HG02943 (cell line): ENCODE results near the gene APELA.
"Not testable (repeated sequence)": the region's sequence is repeated elsewhere in the genome, so short reads cannot be mapped to it uniquely, and the experiment has no call there.

Experiments used
- ATAC-seq: cut with Tn5 transposase; IDR thresholded peaks from one replicate; pipeline ENCODE4 v1.9.1; 2021; ENCODE audit warnings: mild to moderate bottlenecking, low read depth, moderate library complexity; ENCODE audit not compliant: unreplicated experiment

APELA gene, protein sequence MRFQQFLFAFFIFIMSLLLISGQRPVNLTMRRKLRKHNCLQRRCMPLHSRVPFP

DNA sequence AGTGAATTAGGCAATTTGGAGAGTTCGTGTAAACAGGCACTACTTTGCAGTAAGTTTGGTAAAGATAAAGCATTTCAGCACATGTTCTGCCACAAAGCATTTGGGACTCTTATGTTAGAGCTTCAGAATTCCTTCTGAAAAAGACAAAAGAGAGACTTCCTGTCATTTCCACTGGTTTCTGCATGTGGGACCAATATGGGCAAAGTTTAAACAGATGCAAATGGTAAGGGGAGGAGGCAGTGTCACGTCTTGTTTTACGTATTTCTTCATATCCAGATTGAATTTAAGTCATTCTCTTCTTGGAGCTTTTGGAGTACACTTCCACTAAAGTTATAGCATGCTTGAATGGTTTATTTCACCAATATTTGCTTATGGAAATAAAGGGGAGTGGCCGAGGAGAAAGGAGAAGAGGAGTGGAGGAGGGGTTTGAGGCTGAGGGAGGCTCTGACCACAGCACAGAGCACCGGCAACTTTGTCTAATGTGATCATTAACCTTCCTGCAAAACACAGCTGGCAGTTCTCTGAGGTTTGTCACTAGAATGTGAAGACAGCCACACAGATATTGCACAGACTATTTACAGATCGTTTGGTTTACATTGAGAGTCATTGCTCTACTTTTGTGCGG, at the start of gene APELA:
TSS of gene APELA (plus strand) at position 479 of the 625 bp plus-strand sequence. CDS start 154 bp downstream, outside the sequence.
- peak; percentile 100 for ATAC-seq

DNA sequence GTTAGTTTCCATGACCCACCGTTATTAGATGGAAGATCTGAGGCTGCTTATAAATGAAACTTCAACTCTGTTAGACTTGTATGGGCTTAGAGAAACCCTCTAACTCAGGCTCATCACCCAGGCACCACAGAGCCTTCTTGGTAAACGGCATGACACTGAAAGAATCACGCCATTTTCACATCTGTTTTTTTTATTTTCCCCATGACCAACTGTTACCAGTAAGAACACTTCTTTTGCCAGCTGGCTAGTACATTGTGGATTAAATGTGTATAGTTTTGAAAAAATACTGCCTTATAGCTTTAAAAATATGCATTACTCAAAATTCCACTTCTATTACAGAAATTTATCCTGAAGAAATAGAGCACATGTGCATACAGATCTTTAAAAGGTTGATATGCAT, 48.0 kb upstream of the APELA start:
- no peak for ATAC-seq

DNA sequence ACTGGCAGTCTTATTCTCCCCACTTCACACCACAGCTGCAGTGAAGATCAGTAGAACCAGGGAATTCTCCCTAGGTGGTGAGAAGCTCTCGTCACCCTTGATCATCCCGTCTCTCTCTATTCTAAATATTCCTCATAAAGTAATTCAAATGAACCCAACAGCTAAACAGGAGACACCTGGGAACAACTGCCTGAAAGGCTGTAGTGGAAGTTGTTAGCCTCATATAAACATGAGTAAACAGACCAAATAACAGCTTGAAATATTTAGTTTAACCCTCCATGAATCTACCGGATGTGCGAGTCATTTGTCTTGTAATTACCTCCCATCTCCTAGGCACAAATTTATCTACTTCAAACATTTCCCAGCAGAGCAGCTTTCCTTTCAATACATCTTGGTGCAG, 30.4 kb upstream of the APELA start:
- ATAC-seq = no peak

DNA sequence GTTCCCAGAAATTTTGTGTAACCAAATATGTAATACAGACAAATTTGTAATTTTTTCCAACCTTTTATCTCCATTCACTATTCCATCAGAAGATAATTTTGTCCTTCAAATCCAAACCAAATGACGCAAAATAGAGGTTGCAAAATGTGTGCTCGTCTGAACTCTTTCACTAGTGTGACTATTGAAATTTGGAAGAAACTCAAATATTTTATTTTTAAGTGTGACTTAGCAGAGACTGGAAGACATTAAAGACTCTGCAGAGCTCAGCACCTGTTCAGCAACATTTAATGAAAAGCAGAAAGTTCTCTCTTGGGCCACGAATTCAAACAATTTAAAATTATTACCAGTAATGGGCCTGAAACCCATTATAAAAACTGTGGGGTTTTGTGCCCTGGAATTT, 30.0 kb upstream of the APELA start:
- no peak for ATAC-seq

DNA sequence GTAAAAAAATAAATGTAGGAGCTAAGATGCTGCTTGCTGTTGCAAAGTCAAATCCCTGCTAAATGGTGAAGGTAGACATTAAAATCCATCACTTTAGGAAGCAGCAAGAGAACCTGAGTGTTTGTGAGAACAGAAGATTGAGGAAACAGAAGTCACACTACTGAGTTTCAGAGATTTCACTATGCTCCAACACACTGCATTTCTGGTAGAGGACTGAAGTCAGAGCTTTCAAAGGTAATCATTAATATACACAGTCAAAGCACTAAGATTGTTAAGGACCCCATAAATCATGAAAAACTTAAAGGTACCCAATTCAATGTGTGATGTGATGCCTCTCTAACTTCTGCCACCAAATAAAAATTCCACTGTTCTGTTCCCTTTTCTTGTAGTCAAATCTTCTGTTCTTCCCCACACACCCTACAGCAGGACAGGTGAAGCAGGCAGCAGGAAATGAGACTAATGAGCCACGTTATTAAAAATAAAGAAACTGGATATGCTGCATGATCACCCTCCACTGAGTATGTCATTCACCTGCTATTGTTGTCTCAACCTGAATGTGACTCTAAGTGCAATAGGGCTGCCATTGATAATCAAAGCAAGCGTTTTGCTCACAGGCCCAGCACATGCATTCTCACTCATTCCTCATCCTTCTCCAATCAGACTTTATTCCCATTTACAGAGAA, 28.9 kb upstream of the APELA start:
- ATAC-seq = peak; percentile 81

DNA sequence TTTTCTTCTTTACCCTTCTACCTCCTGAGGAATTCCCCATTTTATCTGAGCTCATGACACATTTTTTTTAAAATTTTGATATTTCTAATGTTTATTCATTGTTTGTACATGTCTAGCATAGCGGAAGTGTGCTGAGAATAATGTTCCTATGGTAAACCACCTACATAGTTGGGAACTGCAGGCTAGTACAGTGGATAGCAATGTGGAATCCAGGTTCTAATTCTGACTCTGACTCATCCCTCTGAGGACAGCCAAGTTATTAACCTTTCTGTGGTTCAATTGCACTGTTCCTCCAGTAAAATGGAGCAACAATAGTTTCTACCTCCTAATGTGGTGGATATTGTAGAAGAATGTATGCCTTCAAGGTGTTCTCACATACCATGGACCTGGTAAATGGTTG, 20.6 kb upstream of the APELA start:
- no peak for ATAC-seq

DNA sequence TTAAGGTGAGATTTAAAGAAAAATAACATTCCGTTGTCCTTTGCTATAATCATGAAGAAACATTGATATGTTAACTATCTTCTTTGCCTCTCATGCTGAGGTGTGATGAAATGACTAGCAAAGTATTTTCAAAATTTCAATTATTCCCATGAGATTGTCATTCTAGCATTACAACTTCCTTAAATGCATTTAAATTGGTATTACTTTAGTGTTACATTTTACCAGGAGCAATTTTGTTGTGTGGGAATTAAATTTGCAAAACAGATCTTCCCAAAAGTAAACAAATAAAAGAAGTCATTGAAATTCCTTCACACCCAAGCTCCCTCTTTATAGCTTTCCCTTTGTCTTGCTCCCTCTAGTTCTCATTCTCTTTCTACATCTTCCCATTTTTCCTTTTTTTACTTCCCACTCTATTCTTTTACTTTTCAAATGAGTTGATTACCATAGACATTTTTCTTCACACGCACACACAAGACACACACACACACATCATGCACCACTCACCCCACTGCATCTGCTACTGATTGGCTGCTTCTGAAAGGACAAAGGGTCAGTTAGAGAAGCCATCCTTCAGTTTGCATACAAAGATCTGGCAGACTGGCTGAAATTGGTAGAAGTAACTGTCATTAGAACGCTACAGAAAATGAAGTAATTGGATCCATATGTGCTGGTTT, 10.0 kb upstream of the APELA start:
- ATAC-seq = no peak

DNA sequence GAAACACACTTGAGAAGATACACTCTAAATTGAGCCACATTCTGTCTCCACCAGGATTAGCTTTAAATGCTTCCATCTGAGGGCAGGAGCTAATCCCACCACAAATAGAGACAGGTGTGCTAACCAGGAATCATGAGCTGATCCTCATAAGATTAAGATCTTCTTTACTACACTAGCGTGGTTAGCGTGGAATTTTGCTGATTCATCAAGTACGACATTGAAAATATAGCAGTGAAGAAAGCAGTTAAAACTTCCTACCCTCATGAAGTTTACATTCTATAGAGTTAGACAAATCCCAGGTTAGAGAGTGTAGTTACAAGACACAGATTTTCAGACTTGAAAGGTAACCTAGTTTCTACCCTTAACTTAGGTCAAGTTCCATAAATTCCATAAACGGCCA, 5.3 kb upstream of the APELA start:
- no peak for ATAC-seq

DNA sequence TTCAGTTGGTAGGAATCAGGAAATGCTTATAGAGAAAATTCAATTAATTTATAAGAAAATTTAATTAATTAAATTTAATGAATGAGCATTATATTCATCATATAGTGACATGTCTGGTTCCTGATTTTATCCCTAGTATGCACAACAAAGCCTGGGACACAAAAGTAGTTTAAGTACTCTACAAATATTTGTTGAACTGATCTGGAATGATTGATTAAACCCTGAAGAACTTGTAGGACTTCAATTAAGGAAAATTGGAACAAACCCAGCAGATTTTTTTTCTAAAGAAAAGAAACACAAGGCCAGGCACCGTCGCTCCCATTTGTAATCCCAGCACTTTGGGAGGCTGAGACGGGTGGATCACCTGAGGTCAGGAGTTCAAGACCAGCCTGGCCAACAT, 4.5 kb upstream of the APELA start:
- ATAC-seq = no peak

DNA sequence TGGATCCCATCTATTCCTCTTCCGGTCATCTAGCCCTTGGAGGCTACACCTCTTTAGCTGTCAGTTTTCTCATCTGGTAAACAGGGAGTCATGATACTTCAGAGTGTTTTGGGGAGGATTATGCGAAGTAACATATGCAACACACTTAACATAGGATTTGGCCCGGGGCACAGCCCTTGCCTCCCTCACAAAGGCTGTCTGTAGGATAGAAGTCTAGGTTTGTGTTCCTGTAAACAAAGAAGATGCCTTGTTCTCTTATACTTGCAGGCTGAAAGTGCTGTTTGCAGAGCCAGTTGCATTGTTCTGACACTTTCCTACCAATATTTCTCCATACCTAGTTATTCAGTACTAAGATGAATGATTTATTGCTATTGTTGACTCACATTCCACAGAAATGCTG, 2.2 kb upstream of the APELA start:
- no peak for ATAC-seq

DNA sequence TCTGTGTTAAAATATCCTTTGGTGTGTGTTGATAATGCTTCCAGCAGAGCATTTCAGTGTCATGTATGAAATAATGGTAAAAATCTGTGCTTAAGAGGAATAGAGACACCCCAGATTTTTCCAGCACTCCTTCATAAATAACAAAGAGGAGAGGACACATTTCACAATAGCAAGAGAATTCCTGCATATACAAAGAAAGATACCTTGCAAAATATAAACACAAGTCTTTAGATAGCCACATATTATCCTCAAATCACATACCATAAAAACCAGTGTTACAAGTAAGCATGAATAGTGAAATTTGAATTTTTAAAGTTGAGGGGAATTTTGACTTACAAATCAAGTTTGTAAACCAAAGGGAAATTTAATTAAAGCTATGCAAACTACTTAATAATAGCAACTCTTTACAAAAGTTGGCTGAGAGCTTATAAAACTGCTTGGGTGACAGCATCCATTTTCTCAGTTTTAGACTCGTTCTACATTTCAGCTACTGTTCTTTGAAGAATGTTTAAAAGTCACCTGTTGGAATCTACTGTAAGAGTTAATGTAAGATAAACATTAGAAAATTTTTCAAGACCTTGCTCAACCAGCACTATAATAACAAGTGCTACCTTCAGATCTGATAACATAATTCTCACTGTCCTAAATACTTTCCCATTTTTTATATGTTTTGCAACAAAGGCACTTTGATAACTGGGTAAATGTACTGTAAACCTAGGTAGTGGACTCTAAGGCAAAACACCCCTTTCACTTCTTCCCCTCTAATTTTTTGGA, 3.7 kb downstream of the APELA start:
- ATAC-seq = no peak

DNA sequence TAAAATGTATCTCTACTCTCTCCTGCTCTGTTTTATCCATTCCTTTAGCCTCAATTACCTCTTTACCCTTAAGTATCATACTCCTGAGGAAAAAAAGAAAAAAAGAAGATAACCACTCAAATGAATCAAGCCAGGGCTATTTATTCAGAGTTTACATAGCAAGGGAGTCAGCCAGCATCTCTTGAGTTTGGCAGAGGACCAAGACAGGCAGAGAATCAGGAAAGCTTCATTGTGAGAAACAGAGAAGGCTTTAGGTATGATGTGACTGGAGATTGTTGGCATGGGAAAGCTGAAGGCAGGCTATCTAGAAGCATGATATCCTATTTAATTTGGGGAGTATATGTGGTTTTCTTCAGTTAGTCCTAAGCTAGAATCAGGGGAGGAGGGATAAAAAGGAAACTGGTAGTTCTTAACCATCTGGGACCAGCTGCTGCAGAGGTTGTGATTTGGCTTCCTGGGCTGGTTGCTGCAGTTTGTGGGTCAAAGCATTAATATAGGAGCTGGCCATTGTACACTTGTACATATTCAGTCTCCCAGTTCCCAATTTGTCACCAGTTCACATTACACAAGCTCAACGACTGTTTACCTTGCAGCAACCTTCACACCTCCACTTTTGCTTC, 11.2 kb downstream of the APELA start:
- no peak for ATAC-seq

DNA sequence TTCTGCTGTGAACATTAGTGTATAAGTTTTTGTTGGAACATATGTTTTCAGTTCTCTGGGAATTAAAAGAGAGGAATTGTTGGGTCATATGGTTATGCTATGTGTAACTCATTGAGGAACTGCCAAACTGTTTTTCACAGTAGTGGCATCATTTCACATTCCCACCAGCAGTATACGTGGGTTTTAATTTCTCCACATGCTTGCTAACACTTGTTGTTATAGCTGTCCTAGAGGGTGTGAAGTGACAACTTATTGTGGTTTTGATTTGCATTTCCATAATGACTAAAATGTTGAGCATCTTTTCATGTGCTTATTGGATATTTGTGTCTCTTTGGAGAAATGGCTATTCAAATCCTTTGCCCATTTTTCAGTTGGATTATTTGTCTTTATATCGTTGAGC, 13.7 kb downstream of the APELA start:
- no peak for ATAC-seq

DNA sequence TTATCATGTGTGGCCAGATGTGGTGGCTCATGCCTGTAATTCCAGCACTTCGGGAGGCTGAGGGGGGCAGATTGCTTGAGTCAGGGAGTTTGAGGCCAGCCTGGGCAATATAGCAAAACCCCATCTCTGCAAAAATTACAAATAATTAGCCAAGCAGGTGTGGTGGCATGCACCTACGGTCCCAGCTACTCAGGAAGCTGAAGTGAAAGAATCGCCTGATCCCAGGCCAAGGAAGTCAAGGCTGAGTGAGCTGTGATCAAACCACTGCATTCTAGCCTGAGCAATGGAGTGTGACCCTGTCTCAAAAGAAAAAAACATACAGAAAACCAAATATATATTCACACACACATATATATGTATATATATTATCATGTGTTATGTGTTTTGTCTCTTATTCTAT, 15.0 kb downstream of the APELA start:
- peak; percentile 79 for ATAC-seq

DNA sequence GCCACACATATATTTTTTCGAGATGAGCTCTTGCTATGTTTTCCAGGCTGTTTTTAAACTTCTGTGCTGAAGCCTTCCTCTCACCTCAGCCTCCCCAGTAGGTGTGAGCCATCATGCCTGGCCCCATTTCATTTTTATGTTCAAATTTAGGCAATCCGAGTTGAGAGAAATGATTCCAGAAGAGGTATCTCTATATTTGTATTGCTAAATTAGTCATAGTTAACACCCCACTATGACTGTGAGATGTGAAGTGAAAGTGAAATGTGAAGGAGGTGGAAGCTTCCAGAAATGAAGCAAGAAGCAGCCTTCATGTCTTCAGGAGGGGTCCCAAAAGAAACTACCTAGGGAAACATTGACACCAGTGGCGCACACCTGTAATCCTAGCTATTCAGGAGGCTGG, 17.7 kb downstream of the APELA start:
- no peak for ATAC-seq

DNA sequence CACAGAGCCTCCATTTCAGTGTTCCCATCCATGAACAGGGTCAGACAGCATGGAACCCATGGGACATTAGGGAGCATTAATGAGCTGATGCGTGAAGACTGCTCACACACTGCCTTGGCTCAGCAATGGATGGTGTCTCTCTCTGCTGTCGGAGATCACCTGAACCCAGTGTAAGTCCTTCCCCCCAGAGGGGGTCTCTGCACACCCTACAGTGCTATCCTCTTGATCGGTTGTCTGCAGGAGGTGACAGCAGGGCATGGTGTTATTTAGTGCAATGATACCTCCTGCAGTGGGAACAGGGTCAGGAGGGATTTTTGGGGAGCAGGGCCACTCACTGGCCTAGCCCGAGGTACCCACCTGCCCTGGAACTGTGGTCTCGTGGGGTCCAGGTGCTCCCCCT, 25.6 kb downstream of the APELA start:
- ATAC-seq = no peak

DNA sequence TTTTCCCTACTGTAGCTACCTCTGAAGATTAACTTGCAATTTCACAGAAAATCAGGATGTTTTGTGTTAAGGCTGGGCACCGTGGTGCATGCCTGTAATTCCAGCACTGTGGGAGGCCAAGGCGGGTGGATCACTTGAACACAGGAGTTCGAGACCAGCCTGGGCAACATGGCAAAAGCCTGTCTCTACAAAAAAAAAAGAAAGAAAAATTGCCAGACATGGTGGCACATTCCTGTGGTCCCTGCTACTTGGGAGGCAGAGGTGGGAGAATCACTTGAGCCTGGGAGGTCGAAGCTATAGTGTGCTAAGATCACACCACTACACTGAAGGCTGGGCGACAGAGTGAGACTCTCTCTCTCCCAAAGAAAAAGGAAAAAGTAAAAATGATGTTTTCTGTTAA, 27.4 kb downstream of the APELA start:
- no peak for ATAC-seq

DNA sequence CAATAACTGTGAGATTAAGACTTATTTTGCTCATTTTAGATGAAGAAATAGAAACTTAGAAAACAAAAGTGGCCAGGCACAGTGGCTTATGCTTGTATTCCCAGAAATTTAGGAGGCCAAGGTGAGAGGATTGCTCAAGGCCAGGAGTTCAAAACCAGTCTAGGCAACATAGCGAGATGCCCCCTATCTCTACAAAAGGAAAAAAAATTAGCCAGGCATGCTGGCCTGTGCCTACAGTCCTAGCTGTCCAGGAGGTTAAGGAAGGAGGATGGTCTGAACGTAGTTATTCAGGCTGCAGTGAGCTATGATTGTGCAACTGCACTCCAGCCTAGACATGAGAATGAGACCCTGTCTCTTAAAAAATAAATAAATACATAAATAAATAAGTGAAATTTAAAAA, 28.0 kb downstream of the APELA start:
- no peak for ATAC-seq

DNA sequence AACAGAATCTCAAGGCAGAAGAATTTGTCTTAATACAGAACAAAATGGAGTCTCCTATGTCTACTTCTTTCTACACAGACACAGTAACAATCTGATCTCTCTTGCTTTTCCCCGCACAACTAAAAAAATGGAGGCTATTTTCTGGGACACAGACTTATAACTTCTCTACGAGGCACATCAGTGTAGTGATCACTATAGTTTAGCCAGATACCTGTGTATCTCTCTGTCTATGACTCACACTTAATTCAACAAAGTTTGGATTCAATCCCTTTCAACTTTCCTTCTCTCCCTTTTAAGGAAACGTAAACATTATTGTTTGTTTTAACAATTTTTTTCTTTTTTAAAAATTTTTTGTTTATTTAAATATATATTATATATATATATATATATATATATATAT, 29.4 kb downstream of the APELA start:
- ATAC-seq = no peak

DNA sequence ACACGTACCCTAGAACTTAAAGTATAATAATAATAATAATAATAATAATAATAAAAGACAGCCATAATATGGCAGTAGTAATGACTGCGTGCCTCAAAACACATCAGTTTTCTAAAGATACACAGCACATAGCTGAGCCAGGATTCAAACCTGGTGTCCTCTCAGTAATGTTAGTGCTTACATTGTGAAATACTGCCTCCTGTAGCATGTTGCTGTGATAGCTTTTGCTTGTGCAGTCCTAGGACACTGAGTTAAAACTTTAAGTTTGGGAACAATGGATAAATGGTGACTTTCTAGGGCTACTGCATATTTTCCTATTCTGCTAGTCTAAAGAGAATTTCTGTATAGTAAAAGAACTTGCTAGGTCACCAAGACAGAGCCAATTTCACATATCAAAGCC, 36.5 kb downstream of the APELA start:
- ATAC-seq = not testable (repeated sequence)

DNA sequence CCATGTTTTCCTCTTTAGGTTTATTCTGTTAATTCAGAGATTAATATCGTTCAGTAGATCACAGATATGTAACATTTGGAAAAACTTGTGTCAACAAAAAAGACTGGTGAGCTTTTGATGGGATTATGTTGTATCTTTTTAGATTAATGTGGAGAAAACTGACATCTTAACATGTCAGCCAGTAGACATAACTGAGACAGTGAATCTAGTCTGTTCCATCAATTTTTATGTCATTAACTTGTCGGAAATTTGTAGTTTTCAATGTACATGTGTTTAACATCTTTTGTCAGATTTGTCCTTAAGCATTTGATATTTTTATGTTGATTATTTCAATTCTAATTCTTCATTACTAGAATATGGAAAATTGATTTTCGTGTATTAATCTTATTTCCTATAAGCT, 42.0 kb downstream of the APELA start:
- no peak for ATAC-seq
